ENCODE results near the gene STARD6. TPM values are rescaled to one million over a fixed set of nuclear protein-coding genes. Genes with fewer than 3 reads are reported as not detected.
A peak's percentile ranks its signal among the peaks of the same experiment; 100 is the strongest.

Gene STARD6, protein sequence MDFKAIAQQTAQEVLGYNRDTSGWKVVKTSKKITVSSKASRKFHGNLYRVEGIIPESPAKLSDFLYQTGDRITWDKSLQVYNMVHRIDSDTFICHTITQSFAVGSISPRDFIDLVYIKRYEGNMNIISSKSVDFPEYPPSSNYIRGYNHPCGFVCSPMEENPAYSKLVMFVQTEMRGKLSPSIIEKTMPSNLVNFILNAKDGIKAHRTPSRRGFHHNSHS
- not detected in 2 replicates for total RNA-seq

DNA sequence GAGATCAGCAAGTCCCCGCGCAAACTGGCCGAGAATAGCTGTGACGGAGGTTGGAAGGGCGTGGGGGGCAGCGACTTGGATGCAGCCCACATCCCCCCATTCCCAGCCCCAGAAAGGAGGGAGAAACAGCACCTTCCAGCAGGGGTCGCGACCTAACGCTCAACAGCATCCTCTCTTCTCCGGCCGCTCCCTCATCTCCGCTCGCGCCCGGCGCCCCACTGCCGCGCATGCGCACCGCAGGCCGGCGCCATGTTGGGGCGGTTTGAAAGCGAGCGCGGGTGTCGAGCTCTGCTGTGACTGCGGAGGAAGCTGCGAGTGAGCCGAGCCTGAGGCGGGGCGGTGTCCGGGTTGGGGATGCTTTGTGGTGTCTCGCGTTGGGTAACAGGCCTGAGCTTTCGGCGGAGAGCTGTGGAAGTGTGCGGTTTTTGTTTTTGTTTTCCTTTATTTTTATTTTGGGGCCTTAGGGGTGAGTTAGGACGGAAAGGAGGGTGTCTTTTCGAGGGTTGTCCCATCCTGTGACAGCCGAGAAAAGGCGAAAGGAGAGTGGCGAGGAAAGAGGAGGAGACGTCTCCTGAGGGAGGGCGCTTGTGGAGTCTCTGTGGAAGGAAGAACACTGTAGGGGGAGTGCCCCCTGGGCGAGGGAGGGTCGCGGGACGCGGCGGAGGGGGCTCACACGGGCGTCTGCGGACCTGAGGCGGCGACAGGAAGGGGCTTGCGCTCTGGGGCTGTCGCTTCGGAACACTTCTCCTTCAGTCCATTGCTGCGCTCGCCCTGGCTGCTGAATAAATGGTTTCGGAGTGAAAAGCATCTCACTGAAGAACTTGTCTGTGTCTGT, at the start of gene STARD6, which contains the start of gene C18orf54:
STARD6 (minus strand) TSS at position 199 of the 835 bp plus-strand sequence. CDS start 3,285 bp downstream, outside the sequence.
C18orf54 (plus strand) TSS at position 247 of the 835 bp plus-strand sequence. CDS start 2,667 bp downstream, outside the sequence.
- Histone ChIP-seq H3K36me3 (ENCODE audit: control insufficient read depth, insufficient read depth, low read length) (no peaks in the 10 kb centered on the region), H3K4me3 (ENCODE audit: low read depth, low read length) (peak within 1 kb of the TSS; percentile 83), H3K27me3 (ENCODE audit: control insufficient read depth, insufficient read depth, low read length) (no peaks in the 10 kb centered on the region)
- DNase-seq (ENCODE audit: low read depth) = peak; percentile 56
- TF ChIP-seq, protein P1, sequence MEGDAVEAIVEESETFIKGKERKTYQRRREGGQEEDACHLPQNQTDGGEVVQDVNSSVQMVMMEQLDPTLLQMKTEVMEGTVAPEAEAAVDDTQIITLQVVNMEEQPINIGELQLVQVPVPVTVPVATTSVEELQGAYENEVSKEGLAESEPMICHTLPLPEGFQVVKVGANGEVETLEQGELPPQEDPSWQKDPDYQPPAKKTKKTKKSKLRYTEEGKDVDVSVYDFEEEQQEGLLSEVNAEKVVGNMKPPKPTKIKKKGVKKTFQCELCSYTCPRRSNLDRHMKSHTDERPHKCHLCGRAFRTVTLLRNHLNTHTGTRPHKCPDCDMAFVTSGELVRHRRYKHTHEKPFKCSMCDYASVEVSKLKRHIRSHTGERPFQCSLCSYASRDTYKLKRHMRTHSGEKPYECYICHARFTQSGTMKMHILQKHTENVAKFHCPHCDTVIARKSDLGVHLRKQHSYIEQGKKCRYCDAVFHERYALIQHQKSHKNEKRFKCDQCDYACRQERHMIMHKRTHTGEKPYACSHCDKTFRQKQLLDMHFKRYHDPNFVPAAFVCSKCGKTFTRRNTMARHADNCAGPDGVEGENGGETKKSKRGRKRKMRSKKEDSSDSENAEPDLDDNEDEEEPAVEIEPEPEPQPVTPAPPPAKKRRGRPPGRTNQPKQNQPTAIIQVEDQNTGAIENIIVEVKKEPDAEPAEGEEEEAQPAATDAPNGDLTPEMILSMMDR (IDR thresholded peaks at IDR 0.05; ENCODE audit: insufficient read depth, low read length, poor library complexity, severe bottlenecking) = peak; percentile 39

DNA sequence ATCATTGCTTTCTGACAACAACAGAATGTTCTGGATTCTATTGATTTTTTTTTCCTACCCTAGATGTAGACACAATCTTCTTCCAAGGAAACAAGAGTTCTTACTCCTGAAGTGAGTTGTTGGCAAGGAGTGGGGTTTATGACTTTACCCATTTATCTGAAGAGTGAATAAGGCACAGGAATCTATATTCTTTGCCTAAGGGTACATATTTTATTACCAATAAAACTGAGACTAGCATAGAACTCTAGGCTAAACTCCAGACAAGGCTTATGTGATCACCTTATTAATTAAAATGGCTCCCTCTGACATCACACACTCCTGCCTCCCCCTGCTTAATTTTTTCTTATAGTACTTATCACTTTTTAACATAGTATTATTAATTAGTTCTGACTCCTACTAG, 47.6 kb upstream of the STARD6 start:
- TF ChIP-seq, protein P1 (IDR thresholded peaks at IDR 0.05; ENCODE audit: insufficient read depth, low read length, poor library complexity, severe bottlenecking) = no peak
- no peak for DNase-seq (ENCODE audit: low read depth)
- Histone ChIP-seq H3K4me3 (ENCODE audit: low read depth, low read length) (no peak overlapping the region), H3K36me3 (ENCODE audit: control insufficient read depth, insufficient read depth, low read length) (no peaks in the 10 kb centered on the region), H3K27me3 (ENCODE audit: control insufficient read depth, insufficient read depth, low read length) (no peaks in the 10 kb centered on the region)

- TF ChIP-seq, protein P1 (IDR thresholded peaks at IDR 0.05; ENCODE audit: insufficient read depth, low read length, poor library complexity, severe bottlenecking) = no peak
- no peaks in the 10 kb centered on the region for H3K27me3 ChIP-seq (ENCODE audit: control insufficient read depth, insufficient read depth, low read length)
- H3K36me3 ChIP-seq (ENCODE audit: control insufficient read depth, insufficient read depth, low read length) = no peaks in the 10 kb centered on the region
- DNase-seq (ENCODE audit: low read depth) = no peak
- no peak overlapping the region for H3K4me3 ChIP-seq (ENCODE audit: low read depth, low read length)
Measured at GRCh38 chr18:54396760-54397159, 39.1 kb upstream of the STARD6 start.

DNA sequence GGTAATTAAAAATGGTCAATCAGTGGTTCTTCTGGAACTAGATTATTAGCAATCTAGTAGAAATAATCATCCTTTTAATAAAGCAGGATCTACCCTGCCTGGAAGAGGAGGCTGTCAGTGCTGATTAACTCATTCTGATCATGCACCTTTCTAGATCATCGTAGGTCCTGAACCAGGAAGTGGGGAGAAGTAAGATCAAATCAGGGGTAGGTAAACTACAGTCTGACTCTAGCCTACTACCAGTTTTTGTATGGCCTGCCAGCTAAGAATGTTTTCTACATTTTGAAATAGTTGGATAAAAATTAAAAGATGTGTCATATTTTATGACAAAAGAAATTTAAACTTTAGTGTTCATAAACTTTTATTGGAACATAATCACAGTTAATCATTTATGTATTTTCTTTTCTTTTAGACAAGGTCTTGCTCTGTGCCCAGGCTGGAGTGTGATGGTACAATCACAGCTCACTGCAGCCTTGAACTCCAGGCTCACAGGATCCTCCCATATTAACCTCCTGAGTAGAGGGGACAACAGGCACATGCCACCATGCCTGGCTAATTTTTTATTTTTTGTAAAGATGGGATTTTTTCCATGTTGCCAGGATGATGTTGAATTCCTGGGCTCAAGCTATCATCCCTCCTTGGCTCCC, 36.1 kb upstream of the STARD6 start:
- Histone ChIP-seq H3K36me3 (ENCODE audit: control insufficient read depth, insufficient read depth, low read length) (no peaks in the 10 kb centered on the region), H3K4me3 (ENCODE audit: low read depth, low read length) (no peak overlapping the region), H3K27me3 (ENCODE audit: control insufficient read depth, insufficient read depth, low read length) (no peaks in the 10 kb centered on the region)
- no peak for DNase-seq (ENCODE audit: low read depth)
- TF ChIP-seq, protein P1 (IDR thresholded peaks at IDR 0.05; ENCODE audit: insufficient read depth, low read length, poor library complexity, severe bottlenecking) = no peak

GRCh38 chr18:54392543-54393023, 34.9 kb upstream of the STARD6 start:
- TF ChIP-seq, protein P1 (IDR thresholded peaks at IDR 0.05; ENCODE audit: insufficient read depth, low read length, poor library complexity, severe bottlenecking) = peak; percentile 64
- Histone ChIP-seq H3K4me3 (ENCODE audit: low read depth, low read length) (no peak overlapping the region), H3K27me3 (ENCODE audit: control insufficient read depth, insufficient read depth, low read length) (no peaks in the 10 kb centered on the region), H3K36me3 (ENCODE audit: control insufficient read depth, insufficient read depth, low read length) (no peaks in the 10 kb centered on the region)
- no peak for DNase-seq (ENCODE audit: low read depth)
